Measurements from ENCODE around the gene FBXO27.
A peak's percentile ranks its signal among the peaks of the same experiment; 100 is the strongest.

Gene FBXO27

DNA sequence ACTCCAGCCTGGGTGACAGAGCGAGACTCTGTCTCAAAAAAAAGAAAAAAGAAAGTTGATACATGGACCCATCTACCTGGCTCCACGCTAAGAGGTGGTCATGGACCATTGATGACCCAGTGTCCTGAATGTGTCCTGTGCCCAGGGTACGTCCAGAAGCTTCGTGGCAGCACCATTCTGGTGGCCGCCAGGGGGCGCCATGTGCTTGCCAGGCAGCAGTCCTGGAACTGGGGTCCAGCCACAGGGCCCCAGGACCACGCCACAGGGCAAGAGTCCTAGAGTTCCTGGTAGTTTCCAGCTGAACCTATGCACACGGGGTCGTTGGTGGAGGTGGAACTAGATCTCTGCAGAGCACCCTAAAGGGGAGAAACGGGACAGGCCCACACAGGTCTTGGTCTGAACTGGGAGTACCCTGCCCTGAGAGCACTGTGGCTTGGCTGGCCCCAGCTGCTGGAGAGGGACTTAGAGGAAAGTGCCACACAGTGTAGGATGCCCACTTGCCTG is 19.9 kb upstream of the FBXO27 start:
- no peak overlapping the region for H3K9ac ChIP-seq
- H4K20me1 ChIP-seq, result no peaks in the 10 kb centered on the region
- no peaks in the 10 kb centered on the region for H3K4me1 ChIP-seq
- no peak overlapping the region for H3K4me2 ChIP-seq
- no peaks in the 10 kb centered on the region for H3K36me3 ChIP-seq
- no peak for TF ChIP-seq Cebpa-rat (IDR thresholded peaks at IDR 0.05)
- H3K27me3 ChIP-seq, result no peaks in the 10 kb centered on the region
- no peak overlapping the region for H3K4me3 ChIP-seq
- H3K27ac ChIP-seq, result no peak overlapping the region
- H3K9me3 ChIP-seq (replicated peaks in 1 of 11), result peaks cover 0 to 7% (median 0%) of the 10 kb centered on the region in 11 experiments; a peak in 8 of 22 replicates

DNA sequence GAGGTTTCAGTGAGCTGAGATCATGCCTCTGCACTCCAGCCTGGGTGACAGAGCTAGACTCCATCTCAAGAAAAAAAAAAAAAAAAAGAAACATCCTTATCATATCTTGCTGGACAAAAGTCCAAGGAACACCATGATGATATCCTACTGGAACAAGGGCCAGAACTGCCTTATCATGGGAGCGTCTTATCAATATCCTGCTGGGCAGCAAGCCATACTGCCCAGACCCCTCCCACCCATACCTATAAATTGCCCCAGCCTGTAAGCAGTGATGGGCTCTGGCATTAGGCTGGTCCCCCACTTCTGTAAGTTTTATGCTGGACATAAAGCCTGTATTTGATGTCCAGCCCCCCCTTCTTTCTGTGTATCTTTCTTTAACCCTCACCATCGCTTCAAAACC is 14.7 kb upstream of the FBXO27 start:
- H3K4me2 ChIP-seq, result no peak overlapping the region
- H3K9ac ChIP-seq, result no peak overlapping the region
- H4K20me1 ChIP-seq, result no peaks in the 10 kb centered on the region
- no peaks in the 10 kb centered on the region for H3K36me3 ChIP-seq
- no peaks in the 10 kb centered on the region for H3K4me1 ChIP-seq
- no peak overlapping the region for H3K27ac ChIP-seq
- no peak overlapping the region for H3K4me3 ChIP-seq
- no peaks in the 10 kb centered on the region for H3K27me3 ChIP-seq
- TF ChIP-seq Cebpa-rat (IDR thresholded peaks at IDR 0.05), result no peak
- peaks cover 10 to 24% (median 16%) of the 10 kb centered on the region in 11 experiments for H3K9me3 ChIP-seq (replicated peaks in 1 of 11)

DNA sequence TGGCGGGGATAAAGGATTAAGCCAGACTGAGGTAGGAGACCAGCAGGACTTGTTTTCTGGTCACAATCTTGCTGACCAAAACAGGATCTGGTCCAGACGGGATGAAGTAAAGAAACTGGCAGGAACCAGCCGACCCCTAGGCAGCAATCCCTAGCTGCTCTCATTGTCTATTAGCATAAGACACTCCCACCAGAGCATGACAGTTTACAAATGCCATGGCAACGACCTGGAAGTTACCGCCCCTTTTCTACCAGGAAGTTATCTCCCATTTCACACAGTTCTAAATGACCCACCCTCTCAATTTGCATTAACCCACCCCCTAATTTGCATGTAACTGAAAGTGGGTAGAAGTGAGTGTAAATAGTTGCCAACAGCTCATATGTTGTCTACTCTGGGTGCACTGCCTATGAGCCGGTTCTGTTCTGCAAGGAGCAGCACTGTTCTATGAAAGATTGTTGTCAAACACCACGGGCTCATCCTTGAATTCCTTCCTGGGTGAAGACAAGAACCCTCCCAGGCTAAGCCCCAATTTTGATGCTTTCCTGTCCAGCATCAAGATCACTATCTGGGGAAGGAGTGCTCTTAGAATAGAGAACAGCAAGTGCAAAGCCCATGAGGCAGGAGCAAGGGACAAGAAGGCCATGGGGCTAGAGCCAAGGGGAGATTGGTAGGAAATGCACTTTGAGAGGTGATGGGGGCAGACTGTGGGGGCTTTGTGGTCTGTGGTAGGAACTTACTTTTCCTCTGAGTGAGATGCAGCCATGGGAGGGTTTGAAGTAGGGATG is 13.9 kb upstream of the FBXO27 start:
- Histone ChIP-seq H3K36me3 (no peaks in the 10 kb centered on the region), H3K4me1 (no peaks in the 10 kb centered on the region), H3K9me3 (replicated peaks in 1 of 11) (peaks cover 14 to 27% (median 21%) of the 10 kb centered on the region in 11 experiments), H3K4me3 (no peak overlapping the region), H3K4me2 (no peak overlapping the region), H3K27ac (no peak overlapping the region), H3K27me3 (no peaks in the 10 kb centered on the region), H3K9ac (no peak overlapping the region), H4K20me1 (no peaks in the 10 kb centered on the region)
- no peak for TF ChIP-seq Cebpa-rat (IDR thresholded peaks at IDR 0.05)

DNA sequence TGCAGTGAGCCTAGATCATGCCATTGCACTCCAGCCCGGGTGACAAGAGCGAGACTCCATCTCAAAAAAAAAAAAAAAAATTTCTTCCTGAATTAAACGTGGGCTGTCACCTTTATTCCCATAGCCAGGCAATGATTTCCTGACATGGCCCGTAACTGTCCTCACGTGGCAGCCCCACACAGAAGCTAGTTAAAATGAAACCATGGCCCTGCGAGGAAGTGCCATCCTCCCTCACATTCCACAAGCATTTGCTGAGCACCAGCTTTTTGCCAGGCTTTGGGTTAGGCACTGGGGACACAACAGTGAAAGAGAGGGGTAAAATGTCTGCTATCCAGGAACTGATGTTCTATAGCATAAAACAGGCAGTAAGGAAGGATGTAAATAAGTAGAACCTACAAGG is 13.2 kb upstream of the FBXO27 start:
- Histone ChIP-seq H3K27ac (no peak overlapping the region), H3K9me3 (replicated peaks in 1 of 11) (peaks cover 20 to 34% (median 25%) of the 10 kb centered on the region in 11 experiments), H3K9ac (no peak overlapping the region), H4K20me1 (no peaks in the 10 kb centered on the region), H3K4me3 (no peak overlapping the region), H3K4me2 (no peak overlapping the region), H3K36me3 (no peaks in the 10 kb centered on the region), H3K4me1 (no peaks in the 10 kb centered on the region), H3K27me3 (no peaks in the 10 kb centered on the region)
- no peak for TF ChIP-seq Cebpa-rat (IDR thresholded peaks at IDR 0.05)

DNA sequence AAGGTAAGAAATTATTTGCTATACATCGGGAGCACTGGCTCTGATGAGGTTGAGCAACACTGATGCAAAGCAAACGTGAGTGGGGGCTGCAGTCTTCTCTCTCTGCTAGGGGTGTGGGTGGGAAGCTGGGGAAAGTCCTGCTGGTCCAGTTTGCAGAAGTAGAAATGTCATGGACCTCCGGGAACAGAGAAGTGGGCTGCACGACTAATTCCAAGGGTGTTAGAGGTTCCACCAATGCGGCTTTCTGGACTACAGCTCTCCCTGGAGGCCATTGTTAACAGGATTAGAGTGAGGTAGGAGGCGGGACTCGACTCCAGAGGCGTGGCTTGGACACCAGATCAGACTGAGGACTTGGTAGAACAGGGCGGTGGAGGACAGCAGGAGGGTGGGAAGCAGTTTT is 5.7 kb upstream of the FBXO27 start:
- TF ChIP-seq Cebpa-rat (IDR thresholded peaks at IDR 0.05), result no peak
- Histone ChIP-seq H3K36me3 (no peaks in the 10 kb centered on the region), H4K20me1 (no peaks in the 10 kb centered on the region), H3K4me2 (no peak overlapping the region), H3K9ac (no peak overlapping the region), H3K4me1 (no peaks in the 10 kb centered on the region), H3K4me3 (no peak overlapping the region), H3K27ac (no peak overlapping the region), H3K9me3 (replicated peaks in 1 of 11) (peaks cover 6 to 14% (median 10%) of the 10 kb centered on the region in 11 experiments; a peak in 15 of 22 replicates), H3K27me3 (peaks cover 0 to 6% (median 3%) of the 10 kb centered on the region in 11 experiments; a peak in 10 of 22 replicates)

DNA sequence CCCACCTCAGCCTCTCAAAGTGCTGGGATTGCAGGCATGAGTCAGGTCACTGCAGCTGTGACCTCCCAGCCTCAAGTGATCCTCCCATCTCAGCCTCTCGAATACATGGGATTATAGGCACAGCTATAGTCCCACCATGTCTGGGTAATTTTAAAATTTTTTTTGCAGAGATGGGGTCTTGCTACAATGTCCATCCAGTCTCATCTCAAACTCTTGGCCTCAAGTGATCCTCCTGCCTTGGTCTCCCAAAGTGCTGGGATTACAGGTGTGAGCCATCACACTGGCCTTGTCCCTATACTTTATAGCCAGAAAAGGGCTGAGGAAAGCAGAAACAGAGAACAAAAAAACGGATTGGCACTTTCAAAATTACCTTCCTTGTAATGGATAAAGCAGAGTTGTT is 4.8 kb upstream of the FBXO27 start:
- H3K9me3 ChIP-seq (replicated peaks in 1 of 11), result peaks cover 6 to 14% (median 10%) of the 10 kb centered on the region in 11 experiments; a peak in 15 of 22 replicates
- H3K9ac ChIP-seq, result no peak overlapping the region
- H3K4me2 ChIP-seq, result no peak overlapping the region
- H3K36me3 ChIP-seq, result no peaks in the 10 kb centered on the region
- H3K27me3 ChIP-seq, result peaks cover 8 to 15% (median 12%) of the 10 kb centered on the region in 11 experiments
- H3K4me1 ChIP-seq, result peaks cover 0 to 6% (median 3%) of the 10 kb centered on the region in 10 experiments; a peak in 6 of 20 replicates
- no peak for TF ChIP-seq Cebpa-rat (IDR thresholded peaks at IDR 0.05)
- H3K27ac ChIP-seq, result no peak overlapping the region
- no peak overlapping the region for H3K4me3 ChIP-seq
- H4K20me1 ChIP-seq, result no peaks in the 10 kb centered on the region; a peak in 1 of 22 replicates

DNA sequence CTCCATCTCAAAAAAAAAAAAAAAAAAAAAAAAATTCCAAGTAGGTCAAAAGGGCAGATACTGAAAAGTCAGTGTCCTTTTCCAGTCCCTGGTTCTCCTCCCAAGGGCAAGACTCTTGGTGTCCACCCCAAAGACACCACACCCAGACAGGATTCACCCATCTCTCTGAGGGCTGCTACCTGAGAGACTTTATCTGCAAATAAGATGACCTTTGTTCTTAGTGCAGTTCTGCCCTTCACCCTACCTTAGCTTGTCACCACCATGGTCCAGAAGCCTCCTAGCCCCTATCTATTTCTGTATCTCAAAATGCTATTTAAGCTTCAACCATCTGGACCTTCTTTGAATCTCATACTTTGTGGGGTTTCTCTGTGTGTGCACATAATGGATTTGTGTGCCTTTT is 4.2 kb upstream of the FBXO27 start:
- H3K4me3 ChIP-seq, result no peak overlapping the region
- no peak overlapping the region for H3K4me2 ChIP-seq
- peaks cover 14 to 21% (median 18%) of the 10 kb centered on the region in 11 experiments for H3K27me3 ChIP-seq
- peaks cover 6 to 14% (median 10%) of the 10 kb centered on the region in 11 experiments; a peak in 15 of 22 replicates for H3K9me3 ChIP-seq (replicated peaks in 1 of 11)
- TF ChIP-seq Cebpa-rat (IDR thresholded peaks at IDR 0.05), result no peak
- H3K36me3 ChIP-seq, result no peaks in the 10 kb centered on the region
- H3K27ac ChIP-seq, result no peak overlapping the region
- H3K4me1 ChIP-seq, result peaks cover 0 to 12% (median 8%) of the 10 kb centered on the region in 10 experiments; a peak in 8 of 20 replicates
- H3K9ac ChIP-seq, result no peak overlapping the region
- H4K20me1 ChIP-seq, result no peaks in the 10 kb centered on the region; a peak in 1 of 22 replicates

DNA sequence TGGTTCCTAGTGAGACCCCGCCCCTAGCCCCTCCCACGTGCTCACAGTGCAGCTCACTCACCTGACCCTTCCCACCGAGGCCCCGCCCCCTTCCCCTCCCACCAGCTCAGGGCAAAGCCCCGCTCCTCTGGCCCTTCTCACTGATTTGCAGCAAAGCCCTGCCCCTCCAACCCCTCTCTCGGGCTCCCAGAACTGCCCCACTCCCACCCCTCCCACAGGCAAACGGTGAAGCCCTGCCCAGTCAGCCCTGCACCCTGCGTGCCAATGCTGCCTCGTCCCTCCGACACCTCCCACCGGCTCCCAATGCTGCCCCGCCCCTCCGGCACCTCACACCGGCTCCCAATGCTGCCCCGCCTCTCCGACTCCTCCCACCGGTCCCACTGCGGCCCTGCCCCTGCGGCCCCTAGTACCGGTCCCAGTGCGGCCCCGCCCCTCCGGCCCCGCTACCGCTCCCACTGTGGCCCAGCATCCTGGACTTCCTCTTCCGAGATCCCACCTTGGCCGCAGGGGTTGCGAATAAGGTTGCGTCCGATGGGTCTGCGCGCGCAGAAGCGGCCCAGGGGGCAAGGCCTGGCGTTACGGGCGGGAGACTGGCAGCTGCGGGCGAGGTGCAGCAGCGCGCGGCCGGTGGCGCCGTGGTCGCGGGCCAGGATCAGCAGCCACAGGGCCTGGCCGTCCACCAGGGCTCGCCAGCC is 834 bp downstream of the FBXO27 start:
- Histone ChIP-seq H3K36me3 (no peaks in the 10 kb centered on the region), H3K9me3 (replicated peaks in 1 of 11) (peaks cover 0 to 10% (median 8%) of the 10 kb centered on the region in 11 experiments; a peak in 8 of 22 replicates), H3K4me3 (peak overlapping the region; percentile 59 to 72 (median 67)), H3K27me3 (peaks cover 16 to 29% (median 22%) of the 10 kb centered on the region in 11 experiments), H3K4me1 (peaks cover 7 to 24% (median 17%) of the 10 kb centered on the region in 10 experiments), H3K9ac (peak overlapping the region; percentile 33 to 72 (median 60); a peak in 20 of 22 replicates), H3K4me2 (peak overlapping the region; percentile 86 to 100 (median 93)), H3K27ac (peak overlapping the region in 4 of 11 experiments; percentile 30 to 46 (median 38); a peak in 5 of 22 replicates), H4K20me1 (no peaks in the 10 kb centered on the region; a peak in 1 of 22 replicates)
- TF ChIP-seq Cebpa-rat (IDR thresholded peaks at IDR 0.05), result no peak

DNA sequence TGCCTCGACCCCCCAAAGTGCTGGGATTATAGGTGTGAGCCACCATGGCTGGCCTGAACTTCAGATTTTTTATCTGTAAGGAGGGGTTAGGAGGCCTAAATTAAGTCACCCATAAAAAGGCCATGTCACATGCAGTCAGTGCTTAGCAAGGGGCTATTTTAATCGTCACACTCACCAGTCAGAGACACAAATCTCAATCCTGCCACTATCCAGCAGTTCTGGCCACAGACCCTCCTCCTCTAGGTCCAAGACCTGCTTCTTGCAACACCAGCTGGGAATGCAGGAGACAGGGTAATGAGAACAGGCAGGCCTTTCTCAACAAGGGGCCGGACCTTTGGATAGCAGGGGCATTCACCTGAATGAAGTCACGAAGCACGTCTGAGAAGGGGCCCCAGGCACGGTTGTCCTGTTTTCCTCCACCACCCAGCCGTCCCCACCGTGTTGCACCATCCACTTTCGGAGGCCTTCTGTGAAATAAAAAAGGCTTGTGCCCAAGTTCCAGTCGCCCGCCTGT is 1.4 kb downstream of the FBXO27 start:
- peaks cover 0 to 11% (median 8%) of the 10 kb centered on the region in 11 experiments; a peak in 8 of 22 replicates for H3K9me3 ChIP-seq (replicated peaks in 1 of 11)
- H4K20me1 ChIP-seq, result no peaks in the 10 kb centered on the region; a peak in 1 of 22 replicates
- no peak for TF ChIP-seq Cebpa-rat (IDR thresholded peaks at IDR 0.05)
- H3K36me3 ChIP-seq, result no peaks in the 10 kb centered on the region
- peak overlapping the region; percentile 59 to 72 (median 67) for H3K4me3 ChIP-seq
- peak overlapping the region in 4 of 11 experiments; percentile 14 to 40 (median 34); a peak in 4 of 22 replicates for H3K27ac ChIP-seq
- H3K4me2 ChIP-seq, result peak overlapping the region; percentile 86 to 100 (median 93)
- peaks cover 16 to 29% (median 22%) of the 10 kb centered on the region in 11 experiments for H3K27me3 ChIP-seq
- peak overlapping the region in 10 of 11 experiments; percentile 15 to 70 (median 51); a peak in 13 of 22 replicates for H3K9ac ChIP-seq
- H3K4me1 ChIP-seq, result peaks cover 7 to 24% (median 17%) of the 10 kb centered on the region in 10 experiments
